ENCODE data around the gene VPS11. TPM values are rescaled to one million over a fixed set of nuclear protein-coding genes. Genes with fewer than 3 reads are reported as not detected.

Gene VPS11
- total RNA-seq, 1 donor from 2014 or later, result 36.3 TPM

DNA sequence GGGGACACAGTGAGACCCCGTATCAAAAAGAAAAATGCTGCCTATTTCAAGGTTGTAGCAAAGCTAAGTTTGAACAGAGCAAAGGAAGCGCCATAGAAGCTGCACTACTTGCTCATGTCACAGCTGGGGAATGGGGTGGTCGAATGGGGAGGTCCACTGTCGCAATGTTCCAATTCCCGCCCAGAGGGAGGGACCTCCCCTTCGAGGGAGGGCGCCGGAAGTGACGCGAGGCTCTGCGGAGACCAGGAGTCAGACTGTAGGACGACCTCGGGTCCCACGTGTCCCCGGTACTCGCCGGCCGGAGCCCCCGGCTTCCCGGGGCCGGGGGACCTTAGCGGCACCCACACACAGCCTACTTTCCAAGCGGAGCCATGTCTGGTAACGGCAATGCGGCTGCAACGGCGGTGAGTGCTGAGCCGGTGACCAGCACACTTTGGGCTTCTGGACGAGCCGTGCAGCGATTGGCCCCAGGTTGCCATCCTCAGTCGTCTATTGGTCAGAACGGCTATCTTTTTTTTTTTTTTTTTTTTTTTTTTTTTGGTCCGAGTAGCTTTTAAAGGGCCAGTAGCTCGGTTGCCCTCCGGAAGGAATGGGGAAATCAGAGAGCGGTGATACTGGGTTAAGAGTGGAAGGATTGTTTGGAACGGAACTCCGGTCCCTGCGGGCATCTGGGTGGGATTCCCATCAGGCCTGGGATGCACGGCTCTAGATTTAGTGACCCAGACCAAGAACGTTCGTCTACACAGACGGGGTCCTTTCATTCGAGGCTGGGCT, 17.2 kb downstream of the VPS11 start, which contains the start of gene HMBS:
HMBS (plus strand) TSS at position 219 of the 774 bp plus-strand sequence; CDS start at position 372, 153 bp downstream.
- DNase-seq (ENCODE audit: low spot score, unreplicated experiment), result peak; percentile 69
- TF ChIP-seq, protein P1, sequence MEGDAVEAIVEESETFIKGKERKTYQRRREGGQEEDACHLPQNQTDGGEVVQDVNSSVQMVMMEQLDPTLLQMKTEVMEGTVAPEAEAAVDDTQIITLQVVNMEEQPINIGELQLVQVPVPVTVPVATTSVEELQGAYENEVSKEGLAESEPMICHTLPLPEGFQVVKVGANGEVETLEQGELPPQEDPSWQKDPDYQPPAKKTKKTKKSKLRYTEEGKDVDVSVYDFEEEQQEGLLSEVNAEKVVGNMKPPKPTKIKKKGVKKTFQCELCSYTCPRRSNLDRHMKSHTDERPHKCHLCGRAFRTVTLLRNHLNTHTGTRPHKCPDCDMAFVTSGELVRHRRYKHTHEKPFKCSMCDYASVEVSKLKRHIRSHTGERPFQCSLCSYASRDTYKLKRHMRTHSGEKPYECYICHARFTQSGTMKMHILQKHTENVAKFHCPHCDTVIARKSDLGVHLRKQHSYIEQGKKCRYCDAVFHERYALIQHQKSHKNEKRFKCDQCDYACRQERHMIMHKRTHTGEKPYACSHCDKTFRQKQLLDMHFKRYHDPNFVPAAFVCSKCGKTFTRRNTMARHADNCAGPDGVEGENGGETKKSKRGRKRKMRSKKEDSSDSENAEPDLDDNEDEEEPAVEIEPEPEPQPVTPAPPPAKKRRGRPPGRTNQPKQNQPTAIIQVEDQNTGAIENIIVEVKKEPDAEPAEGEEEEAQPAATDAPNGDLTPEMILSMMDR (IDR thresholded peaks at IDR 0.05; ENCODE audit: unreplicated experiment), result no peak
- peaks cover 8% of the 10 kb centered on the region for H3K4me1 Mint-ChIP-seq (ENCODE audit: low read depth)
- no peaks in the 10 kb centered on the region for H3K27me3 Mint-ChIP-seq
- H3K36me3 Mint-ChIP-seq (ENCODE audit: insufficient read depth), result peaks cover 9% of the 10 kb centered on the region
- no peaks in the 10 kb centered on the region for H3K9me3 Mint-ChIP-seq (ENCODE audit: low read depth)
- peak within 1 kb of the TSS; percentile 98 for H3K27ac Mint-ChIP-seq
- H3K4me3 Mint-ChIP-seq (ENCODE audit: low read depth), result peak within 1 kb of the TSS; percentile 96

DNA sequence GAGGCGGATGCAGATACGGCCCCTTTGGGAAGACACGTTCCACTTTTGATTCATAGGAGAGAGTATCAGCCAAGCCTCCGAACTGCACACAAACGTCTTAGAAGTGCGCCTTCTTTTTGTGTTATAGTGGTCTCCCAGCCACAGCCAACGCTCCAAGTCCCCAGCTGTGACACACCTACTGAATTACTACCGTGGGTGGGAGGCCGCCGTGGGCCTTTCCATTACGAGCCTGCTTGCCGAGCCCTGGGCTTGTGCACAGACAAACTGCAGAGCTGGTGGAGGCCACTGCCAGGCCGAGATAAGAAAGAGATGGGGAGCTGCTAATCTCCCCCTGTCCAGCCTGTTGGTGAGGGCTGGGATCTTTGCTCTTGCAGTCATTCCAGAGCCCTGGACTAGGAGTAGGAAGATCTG, 17.8 kb downstream of the VPS11 start:
- H3K9me3 Mint-ChIP-seq (ENCODE audit: low read depth), result no peaks in the 10 kb centered on the region
- peaks cover 8% of the 10 kb centered on the region for H3K4me1 Mint-ChIP-seq (ENCODE audit: low read depth)
- TF ChIP-seq, protein P1 (IDR thresholded peaks at IDR 0.05; ENCODE audit: unreplicated experiment), result no peak
- peaks cover 10% of the 10 kb centered on the region for H3K36me3 Mint-ChIP-seq (ENCODE audit: insufficient read depth)
- H3K27me3 Mint-ChIP-seq, result no peaks in the 10 kb centered on the region
- no peak for DNase-seq (ENCODE audit: low spot score, unreplicated experiment)
- H3K4me3 Mint-ChIP-seq (ENCODE audit: low read depth), result peak overlapping the region; percentile 96
- peak overlapping the region; percentile 98 for H3K27ac Mint-ChIP-seq

DNA sequence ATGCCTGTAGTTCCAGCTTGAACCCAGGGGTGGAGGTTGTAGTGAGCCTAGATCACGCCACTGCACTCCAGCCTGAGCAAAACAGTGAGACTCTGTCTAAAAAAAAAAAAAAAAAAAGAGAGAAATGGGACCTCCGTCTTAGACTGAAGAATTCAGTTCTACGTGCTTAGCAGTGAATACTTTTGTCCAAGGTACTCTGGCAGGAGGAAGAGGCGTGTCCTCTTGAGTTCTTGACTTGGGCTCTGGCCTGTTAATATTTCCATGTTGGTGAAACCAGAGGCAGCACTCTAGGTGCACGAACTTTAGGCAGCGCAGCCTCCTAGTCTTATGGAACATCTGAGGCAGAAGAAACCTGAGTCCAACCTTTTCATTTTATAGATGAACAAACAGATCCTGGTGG, 19.5 kb downstream of the VPS11 start:
- H3K4me3 Mint-ChIP-seq (ENCODE audit: low read depth), result no peak overlapping the region
- TF ChIP-seq, protein P1 (IDR thresholded peaks at IDR 0.05; ENCODE audit: unreplicated experiment), result no peak
- H3K27ac Mint-ChIP-seq, result no peak overlapping the region
- no peak for DNase-seq (ENCODE audit: low spot score, unreplicated experiment)
- no peaks in the 10 kb centered on the region for H3K9me3 Mint-ChIP-seq (ENCODE audit: low read depth)
- peaks cover 8% of the 10 kb centered on the region for H3K4me1 Mint-ChIP-seq (ENCODE audit: low read depth)
- peaks cover 3% of the 10 kb centered on the region for H3K36me3 Mint-ChIP-seq (ENCODE audit: insufficient read depth)
- no peaks in the 10 kb centered on the region for H3K27me3 Mint-ChIP-seq

DNA sequence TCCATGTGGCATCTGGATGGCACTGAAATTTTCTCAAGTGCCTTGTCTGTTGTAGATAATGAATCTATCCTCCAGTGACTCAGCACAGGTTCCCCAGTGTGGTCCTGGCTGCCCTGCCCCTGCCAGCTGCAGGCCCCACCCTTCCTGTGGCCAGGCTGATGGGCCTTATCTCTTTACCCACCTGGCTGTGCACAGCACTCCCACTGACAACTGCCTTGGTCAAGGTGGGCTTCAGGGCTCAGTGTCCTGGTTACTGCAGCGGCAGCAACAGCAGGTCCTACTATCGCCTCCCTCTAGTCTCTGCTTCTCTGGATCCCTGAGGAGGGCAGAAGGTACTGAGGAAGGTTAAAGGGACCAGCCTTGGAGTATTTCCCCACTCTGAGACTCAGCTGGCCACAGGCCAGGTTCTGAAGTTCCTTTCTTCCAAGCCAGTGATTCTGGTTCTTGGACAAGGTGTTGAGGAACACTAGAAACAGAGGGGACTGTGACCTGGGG, 20.2 kb downstream of the VPS11 start:
- H3K36me3 Mint-ChIP-seq (ENCODE audit: insufficient read depth), result peaks cover 5% of the 10 kb centered on the region
- no peak overlapping the region for H3K4me3 Mint-ChIP-seq (ENCODE audit: low read depth)
- H3K27ac Mint-ChIP-seq, result no peak overlapping the region
- TF ChIP-seq, protein P1 (IDR thresholded peaks at IDR 0.05; ENCODE audit: unreplicated experiment), result no peak
- no peaks in the 10 kb centered on the region for H3K9me3 Mint-ChIP-seq (ENCODE audit: low read depth)
- DNase-seq (ENCODE audit: low spot score, unreplicated experiment), result no peak
- H3K27me3 Mint-ChIP-seq, result no peaks in the 10 kb centered on the region
- peaks cover 13% of the 10 kb centered on the region for H3K4me1 Mint-ChIP-seq (ENCODE audit: low read depth)

DNA sequence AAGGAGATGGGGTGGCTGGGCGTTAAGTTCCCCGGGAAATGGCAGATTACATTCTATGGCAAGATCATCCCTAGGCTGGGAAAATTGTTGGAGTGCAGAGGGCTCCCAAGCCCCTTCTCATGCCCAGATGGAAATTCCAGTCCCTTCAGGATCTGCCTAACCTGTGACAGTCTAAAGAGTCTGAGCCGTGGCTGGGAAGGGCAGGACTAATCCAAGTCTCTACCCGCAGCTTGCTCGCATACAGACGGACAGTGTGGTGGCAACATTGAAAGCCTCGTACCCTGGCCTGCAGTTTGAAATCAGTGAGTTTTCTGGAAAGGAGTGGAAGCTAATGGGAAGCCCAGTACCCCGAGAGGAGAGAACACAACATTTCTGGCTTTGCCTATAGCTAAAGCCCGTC, 20.8 kb downstream of the VPS11 start:
- H3K36me3 Mint-ChIP-seq (ENCODE audit: insufficient read depth), result peaks cover 5% of the 10 kb centered on the region
- no peak for DNase-seq (ENCODE audit: low spot score, unreplicated experiment)

More for the DNA sequence above, 20.8 kb downstream of the VPS11 start:
- no peaks in the 10 kb centered on the region for H3K27me3 Mint-ChIP-seq
- H3K4me3 Mint-ChIP-seq (ENCODE audit: low read depth), result no peak overlapping the region
- H3K4me1 Mint-ChIP-seq (ENCODE audit: low read depth), result peaks cover 16% of the 10 kb centered on the region
- TF ChIP-seq, protein P1 (IDR thresholded peaks at IDR 0.05; ENCODE audit: unreplicated experiment), result no peak
- H3K27ac Mint-ChIP-seq, result peak overlapping the region; percentile 71
- H3K9me3 Mint-ChIP-seq (ENCODE audit: low read depth), result no peaks in the 10 kb centered on the region

Measured in progenitor cell of endocrine pancreas (in vitro differentiated cells).